ENCODE results near the gene YEATS2. TPM values are rescaled to one million over a fixed set of nuclear protein-coding genes. Genes with fewer than 3 reads are reported as not detected.

The YEATS2 gene
- total RNA-seq, 1 donor from 2014 or later: 10.7 TPM

DNA sequence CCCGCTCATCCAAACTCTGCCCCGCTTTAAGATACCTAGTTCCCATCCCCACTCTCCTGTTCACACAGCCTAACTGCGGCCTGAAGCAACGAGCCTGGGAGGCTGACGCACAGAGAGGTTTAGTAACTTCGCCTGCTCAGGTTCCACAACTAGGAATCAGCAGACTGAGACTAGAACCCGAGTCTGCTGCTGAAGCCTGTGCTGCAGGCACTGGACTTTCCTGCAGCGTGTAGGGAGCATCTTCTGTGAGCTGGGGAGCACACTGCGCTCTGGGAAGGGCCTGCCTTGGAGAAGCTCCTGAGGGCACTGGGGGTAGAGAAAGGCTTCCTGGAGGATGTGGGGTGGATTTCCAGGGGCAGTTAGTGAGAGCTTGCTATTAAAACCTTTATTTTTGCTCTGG lies 132.6 kb downstream of the YEATS2 start:
- no peak for DNase-seq
- H3K4me1 ChIP-seq: peaks cover 22% of the 10 kb centered on the region
- H3K27ac ChIP-seq (replicated peaks): no peak overlapping the region
- no peak overlapping the region for H3K4me3 ChIP-seq
- no peak for TF ChIP-seq CTCF (IDR thresholded peaks at IDR 0.05; ENCODE audit: borderline replicate concordance)
- H3K36me3 ChIP-seq: peaks cover 50% of the 10 kb centered on the region
- no peaks in the 10 kb centered on the region for H3K9me3 ChIP-seq (replicated peaks)
- intact Hi-C loops (cut with micrococcal nuclease): no loop called here
- no peaks in the 10 kb centered on the region for H3K27me3 ChIP-seq (ENCODE audit: low read depth)

GRCh38 chr3:183833516-183833915 lies 135.9 kb downstream of the YEATS2 start:
- Histone ChIP-seq H3K4me1 (peaks cover 2% of the 10 kb centered on the region), H3K4me3 (no peak overlapping the region), H3K36me3 (peaks cover 59% of the 10 kb centered on the region), H3K9me3 (replicated peaks) (no peaks in the 10 kb centered on the region), H3K27me3 (ENCODE audit: low read depth) (no peaks in the 10 kb centered on the region), H3K27ac (replicated peaks) (no peak overlapping the region)
- DNase-seq: no peak
- intact Hi-C loops (cut with micrococcal nuclease): no loop called here
- TF ChIP-seq CTCF (IDR thresholded peaks at IDR 0.05; ENCODE audit: borderline replicate concordance): no peak

- Histone ChIP-seq H3K4me3 (no peak overlapping the region), H3K27ac (replicated peaks) (no peak overlapping the region), H3K4me1 (no peaks in the 10 kb centered on the region), H3K36me3 (peaks cover 67% of the 10 kb centered on the region), H3K27me3 (ENCODE audit: low read depth) (no peaks in the 10 kb centered on the region), H3K9me3 (replicated peaks) (no peaks in the 10 kb centered on the region)
- no peak for DNase-seq
- intact Hi-C loops (cut with micrococcal nuclease): no loop called here
- no peak for TF ChIP-seq CTCF (IDR thresholded peaks at IDR 0.05; ENCODE audit: borderline replicate concordance)
Observed at GRCh38 chr3:183837390-183837789, 139.8 kb downstream of the YEATS2 start.

DNA sequence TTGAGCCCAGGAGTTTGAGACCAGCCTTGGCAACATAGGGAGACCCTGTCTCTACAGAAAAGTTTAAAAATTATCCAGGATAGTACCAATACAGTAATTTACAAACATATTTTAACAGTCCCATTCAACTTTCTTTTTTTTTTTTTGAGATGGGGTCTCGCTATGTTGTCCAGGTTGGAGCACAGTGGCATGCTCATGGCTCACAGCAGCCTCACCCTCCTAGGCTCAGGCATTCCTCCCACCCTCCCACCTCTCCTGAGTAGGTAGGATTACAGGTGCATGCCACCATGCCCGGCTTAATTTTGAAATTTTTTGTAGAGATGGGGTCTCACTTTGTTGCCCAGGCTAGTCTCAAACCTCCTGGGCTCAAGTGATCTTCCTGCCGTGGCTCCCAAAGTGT lies 140.3 kb downstream of the YEATS2 start:
- DNase-seq: no peak
- H3K27ac ChIP-seq (replicated peaks): no peak overlapping the region
- H3K4me3 ChIP-seq: no peak overlapping the region
- no peaks in the 10 kb centered on the region for H3K9me3 ChIP-seq (replicated peaks)
- peaks cover 66% of the 10 kb centered on the region for H3K36me3 ChIP-seq
- TF ChIP-seq CTCF (IDR thresholded peaks at IDR 0.05; ENCODE audit: borderline replicate concordance): no peak
- H3K27me3 ChIP-seq (ENCODE audit: low read depth): no peaks in the 10 kb centered on the region
- intact Hi-C loops (cut with micrococcal nuclease): no loop called here
- no peaks in the 10 kb centered on the region for H3K4me1 ChIP-seq

- no peak for DNase-seq
Observed at GRCh38 chr3:183839751-183840150, 142.2 kb downstream of the YEATS2 start.

More at GRCh38 chr3:183839751-183840150, 142.2 kb downstream of the YEATS2 start:
- no peak overlapping the region for H3K27ac ChIP-seq (replicated peaks)
- no peak for TF ChIP-seq CTCF (IDR thresholded peaks at IDR 0.05; ENCODE audit: borderline replicate concordance)
- H3K9me3 ChIP-seq (replicated peaks): no peaks in the 10 kb centered on the region
- no peaks in the 10 kb centered on the region for H3K4me1 ChIP-seq
- H3K4me3 ChIP-seq: no peak overlapping the region
- intact Hi-C loops (cut with micrococcal nuclease): no loop called here
- no peaks in the 10 kb centered on the region for H3K27me3 ChIP-seq (ENCODE audit: low read depth)
- peaks cover 69% of the 10 kb centered on the region for H3K36me3 ChIP-seq
